ENCODE measurements around the gene PALB2.
"Not testable (repeated sequence)": the region's sequence is repeated elsewhere in the genome, so short reads cannot be mapped to it uniquely, and the experiment has no call there.

Gene PALB2

GRCh38 chr16:23650674-23651416, 9.7 kb upstream of the PALB2 start:
- DNase-seq (ENCODE audit: low read depth in 2 of 2, low spot score in 1 of 2) = no peak

- DNase-seq (ENCODE audit: low read depth in 2 of 2, low spot score in 1 of 2) = no peak
Measured at GRCh38 chr16:23642246-23642774, 1.2 kb upstream of the PALB2 start.

GRCh38 chr16:23640615-23640930, 537 bp downstream of the PALB2 start:
- DNase-seq (ENCODE audit: low read depth in 2 of 2, low spot score in 1 of 2) = no peak

DNA sequence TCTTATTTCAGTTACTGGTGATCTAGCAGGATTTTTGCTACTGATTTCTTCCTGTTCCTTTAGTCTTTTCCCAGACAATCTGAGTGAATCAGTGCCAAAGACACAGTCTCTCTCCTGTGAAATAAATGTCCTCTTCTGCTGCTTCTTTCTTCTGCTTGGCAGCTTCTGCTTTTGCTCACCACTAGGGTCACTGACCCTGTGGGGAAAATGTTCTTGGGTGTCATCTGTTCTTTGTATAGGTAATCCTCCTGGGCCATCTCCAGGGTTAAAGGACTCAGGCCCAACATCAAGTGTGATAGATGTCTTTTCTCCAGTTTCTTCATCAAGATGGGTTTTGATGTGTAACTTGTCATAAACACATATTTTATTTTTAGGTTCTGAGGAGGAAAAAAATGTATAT, 5.2 kb downstream of the PALB2 start:
- no peak for DNase-seq (ENCODE audit: low read depth in 2 of 2, low spot score in 1 of 2)

DNA sequence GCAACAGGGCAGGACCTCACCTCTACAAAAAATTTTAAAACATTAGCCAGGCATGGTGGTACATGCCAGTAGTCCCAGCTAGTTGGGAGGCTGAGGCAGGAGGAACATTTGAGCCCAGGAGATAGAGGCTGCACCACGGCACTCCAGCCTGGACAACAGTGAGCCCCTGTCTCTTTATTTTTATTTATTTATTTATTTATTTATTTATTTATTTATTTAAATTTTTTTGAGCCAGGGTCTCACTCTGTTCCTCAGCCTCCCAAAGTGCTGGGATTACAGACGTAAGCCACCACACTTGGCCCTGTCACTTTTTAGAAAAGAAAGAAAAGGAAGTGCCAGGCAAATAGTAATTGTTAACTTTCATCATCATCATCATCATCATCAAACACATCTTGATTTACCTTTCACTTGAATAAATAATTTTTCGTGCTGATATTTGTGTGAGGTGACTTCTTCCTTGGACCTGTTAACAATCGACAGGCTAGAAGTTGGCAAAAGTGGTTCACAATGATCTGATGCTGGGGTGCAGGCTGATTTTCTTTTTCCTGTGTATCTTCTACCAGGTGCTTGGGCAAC, 6.6 kb downstream of the PALB2 start:
- DNase-seq (ENCODE audit: low read depth in 2 of 2, low spot score in 1 of 2) = no peak

DNA sequence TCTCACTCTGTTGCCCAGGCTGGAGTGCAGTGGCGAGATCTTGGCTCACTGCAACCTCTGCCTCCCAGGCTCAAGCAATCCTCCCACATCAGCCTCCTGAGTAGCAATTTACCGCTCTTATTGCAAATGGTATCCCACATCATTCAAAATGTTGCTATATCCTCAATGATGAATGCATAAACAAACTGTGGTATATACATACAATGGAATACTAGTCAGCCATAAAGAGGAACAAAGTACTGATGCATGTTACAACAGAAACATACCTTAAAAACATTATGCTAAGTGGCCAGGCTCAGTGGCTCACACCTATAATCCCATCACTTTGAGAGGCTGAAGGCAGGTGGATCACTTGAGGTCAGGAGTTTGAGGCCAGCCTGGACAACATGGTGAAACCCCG, 9.2 kb downstream of the PALB2 start:
- not testable (repeated sequence) for DNase-seq (ENCODE audit: low read depth in 2 of 2, low spot score in 1 of 2)

GRCh38 chr16:23629516-23629915, 11.6 kb downstream of the PALB2 start:
- no peak for DNase-seq (ENCODE audit: low read depth in 2 of 2, low spot score in 1 of 2)

- no peak for DNase-seq (ENCODE audit: low read depth in 2 of 2, low spot score in 1 of 2)
Measured at GRCh38 chr16:23624092-23624491, 17.0 kb downstream of the PALB2 start.

DNA sequence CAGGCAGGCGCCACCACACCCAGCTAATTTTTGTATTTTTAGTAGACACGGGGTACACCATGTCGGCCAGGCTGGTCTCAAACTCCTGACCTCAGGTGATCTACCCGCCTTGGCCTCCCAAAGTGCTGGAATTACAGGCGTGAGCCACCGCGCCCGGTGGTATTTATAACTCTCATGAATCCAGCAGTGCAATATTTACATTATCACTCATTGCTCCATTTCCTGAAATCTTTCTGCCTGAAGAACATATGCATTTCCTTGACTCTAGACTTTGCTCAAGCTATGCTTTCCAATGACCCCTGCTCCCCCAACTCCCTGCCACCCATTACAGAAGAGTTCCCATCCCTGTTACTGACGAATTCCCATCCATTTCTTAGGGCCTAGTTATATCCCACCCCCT, 25.3 kb downstream of the PALB2 start:
- DNase-seq (ENCODE audit: low read depth in 2 of 2, low spot score in 1 of 2) = no peak

- no peak for DNase-seq (ENCODE audit: low read depth in 2 of 2, low spot score in 1 of 2)
Measured at GRCh38 chr16:23611936-23612335, 29.2 kb downstream of the PALB2 start.

DNA sequence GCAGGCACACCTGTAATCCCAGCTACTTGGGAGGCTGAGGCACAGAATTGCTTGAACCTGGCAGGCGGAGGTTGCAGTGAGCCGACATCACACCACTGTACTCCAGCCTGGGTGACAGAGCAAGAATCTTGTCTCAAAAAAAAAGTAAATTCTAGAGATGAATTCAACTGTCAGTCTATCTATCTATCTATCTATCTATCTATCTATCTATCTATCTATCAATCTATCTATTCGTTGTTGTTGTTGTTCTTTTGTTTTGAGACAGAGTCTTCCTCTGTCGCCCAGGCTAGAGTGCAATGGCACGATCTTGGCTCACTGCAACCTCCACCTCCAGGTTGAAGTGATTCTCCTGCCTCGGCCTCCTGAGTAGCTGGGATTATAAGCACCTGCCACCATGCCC, 30.2 kb downstream of the PALB2 start:
- not testable (repeated sequence) for DNase-seq (ENCODE audit: low read depth in 2 of 2, low spot score in 1 of 2)

DNA sequence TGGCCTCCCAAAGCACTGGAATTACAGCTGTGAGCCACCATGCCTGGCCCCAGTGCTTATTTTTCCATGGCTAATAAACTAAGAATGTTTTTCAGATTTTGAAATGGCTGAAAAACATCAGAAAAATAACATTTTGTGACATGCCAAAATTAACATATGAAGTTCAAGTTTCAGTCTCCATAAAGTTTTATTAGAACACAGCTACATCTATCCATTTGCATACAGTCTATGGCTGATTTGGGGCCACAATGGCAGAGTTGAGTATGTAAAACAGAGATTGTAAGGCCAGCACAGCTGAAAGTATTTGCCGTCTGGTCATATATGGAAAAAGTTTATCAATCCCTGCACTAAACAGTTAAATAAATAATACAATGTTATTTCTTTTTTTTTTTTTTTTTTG, 31.2 kb downstream of the PALB2 start:
- DNase-seq (ENCODE audit: low read depth in 2 of 2, low spot score in 1 of 2) = no peak

- no peak for DNase-seq (ENCODE audit: low read depth in 2 of 2, low spot score in 1 of 2)
Measured at GRCh38 chr16:23608194-23608593, 32.9 kb downstream of the PALB2 start.

DNA sequence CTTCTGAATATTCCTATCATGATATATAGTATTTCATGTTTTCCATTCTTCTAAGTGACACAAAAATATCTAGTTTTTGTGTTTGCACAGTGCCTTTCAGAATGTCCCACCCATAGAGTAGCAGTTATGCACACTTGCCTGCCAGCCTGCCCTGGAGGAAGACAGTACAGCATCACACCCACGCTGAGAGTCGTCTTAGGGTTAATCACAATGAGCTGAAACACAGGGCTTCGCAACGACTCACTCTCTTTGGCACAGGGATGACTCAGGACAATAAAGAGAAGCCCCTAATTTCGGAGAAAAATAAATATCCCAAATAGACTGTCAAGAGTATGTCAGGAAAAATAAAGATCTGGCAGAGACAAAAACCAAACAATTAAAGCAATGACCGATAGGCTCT, 33.4 kb downstream of the PALB2 start:
- DNase-seq (ENCODE audit: low read depth in 2 of 2, low spot score in 1 of 2) = no peak

DNA sequence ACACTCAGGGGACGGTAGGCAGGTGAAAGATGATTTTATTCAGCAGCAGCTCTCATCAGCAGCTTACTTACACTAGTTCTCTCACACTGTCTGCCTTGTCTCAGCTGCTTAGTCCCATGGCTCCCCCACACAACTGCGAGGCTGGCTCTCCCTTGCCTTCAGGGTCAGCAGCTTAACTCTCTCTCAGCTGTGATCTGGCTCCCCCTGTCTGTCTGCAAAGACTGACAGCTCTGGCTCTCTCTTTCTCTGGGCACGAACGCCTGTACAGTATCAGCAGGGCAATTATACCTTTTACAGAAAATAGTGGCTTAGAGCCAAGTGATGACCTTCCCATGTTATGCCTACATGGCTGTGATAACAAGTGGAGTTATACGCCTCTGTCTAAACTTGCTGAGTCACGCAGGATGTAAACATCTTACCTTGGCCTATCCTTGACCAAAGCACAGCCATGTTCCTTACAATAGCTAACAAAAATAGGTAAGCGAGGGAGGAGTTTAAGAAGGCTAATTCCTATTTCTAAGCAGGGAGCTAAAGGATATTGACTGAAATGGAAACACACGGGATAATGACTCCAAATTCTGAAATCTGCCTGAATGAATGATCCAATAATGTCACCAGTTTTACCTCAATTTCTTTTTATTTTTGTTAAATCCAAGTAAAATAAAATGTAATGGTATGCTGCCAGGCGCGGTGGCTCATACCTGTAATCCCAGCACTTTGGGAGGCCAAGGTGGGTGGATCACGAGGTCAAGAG, 43.9 kb downstream of the PALB2 start:
- DNase-seq (ENCODE audit: low read depth in 2 of 2, low spot score in 1 of 2) = no peak

DNA sequence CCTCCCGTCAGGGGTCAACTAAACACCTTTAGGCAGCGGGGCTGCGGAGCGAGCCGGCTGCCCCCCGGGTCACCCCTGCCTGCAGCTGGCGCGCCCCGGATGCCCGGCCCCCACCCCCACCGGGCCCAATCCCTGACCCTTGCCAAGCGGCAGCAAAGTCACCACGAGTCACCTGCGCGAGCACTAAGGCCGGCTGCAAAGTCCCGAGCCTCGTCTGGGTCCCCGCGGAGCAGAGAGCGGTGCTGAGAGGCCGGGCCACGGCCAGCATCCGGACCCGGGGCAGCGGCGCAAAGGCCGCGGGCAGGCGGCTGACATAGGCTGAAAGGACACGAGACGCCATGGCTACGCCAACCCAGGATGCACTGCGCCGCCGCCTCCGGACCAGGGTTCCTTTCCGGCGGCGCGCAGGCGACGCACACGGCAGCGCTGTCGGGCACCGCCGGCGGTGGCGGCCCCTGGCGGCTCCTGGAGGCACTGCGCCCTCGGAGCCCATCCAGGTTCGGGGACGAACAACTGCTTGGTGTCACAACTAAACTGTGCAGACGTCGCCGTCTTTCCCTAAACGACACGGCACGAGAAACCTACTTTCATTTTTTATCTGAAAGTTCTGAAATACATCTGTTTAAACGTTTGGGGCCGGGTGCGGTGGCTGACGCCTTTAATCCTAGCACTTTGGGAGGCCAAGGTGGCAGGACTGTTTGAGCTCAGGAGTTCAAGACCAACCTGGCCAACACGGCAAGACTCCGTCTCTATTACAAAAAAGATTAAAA, 45.0 kb downstream of the PALB2 start, which contains the start of gene NDUFAB1:
NDUFAB1 (minus strand) TSS at position 366 of the 770 bp plus-strand sequence; CDS start at position 340, 26 bp downstream.
- peak; percentile 73 to 78 for DNase-seq (ENCODE audit: low read depth in 2 of 2, low spot score in 1 of 2)

GRCh38 chr16:23595246-23595950, 45.7 kb downstream of the PALB2 start:
- DNase-seq (ENCODE audit: low read depth in 2 of 2, low spot score in 1 of 2) = no peak

- DNase-seq (ENCODE audit: low read depth in 2 of 2, low spot score in 1 of 2) = no peak
Measured at GRCh38 chr16:23594186-23594585, 46.9 kb downstream of the PALB2 start.

GRCh38 chr16:23590181-23590580, 50.9 kb downstream of the PALB2 start:
- no peak for DNase-seq (ENCODE audit: low read depth in 2 of 2, low spot score in 1 of 2)

DNA sequence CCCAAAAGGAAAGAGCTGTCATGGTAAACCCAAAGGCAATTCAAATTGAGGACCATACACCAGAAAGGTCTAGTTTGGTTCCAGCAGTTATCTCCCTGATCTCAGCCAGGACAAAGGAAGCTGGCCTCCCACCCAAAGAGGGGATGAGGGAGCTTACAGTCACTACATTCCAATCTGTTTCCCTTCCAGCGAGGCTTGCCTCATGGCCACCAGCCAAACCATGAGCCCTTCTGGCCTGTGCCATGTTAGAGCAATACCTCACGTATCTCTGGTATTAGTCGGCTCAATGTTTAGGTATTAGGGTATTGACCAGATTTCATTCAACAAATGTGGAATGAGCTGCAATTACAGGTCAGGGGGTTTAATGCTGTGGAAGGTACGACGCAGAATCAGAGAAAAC, 53.4 kb downstream of the PALB2 start:
- no peak for DNase-seq (ENCODE audit: low read depth in 2 of 2, low spot score in 1 of 2)

Data from stimulated activated CD8-positive, alpha-beta memory T cell treated with anti-CD3 and anti-CD28 coated beads, Interleukin-4, amount 100 ng/mL, for 1 hour (primary cell).